ENCODE results near the gene MYH9. TPM values are rescaled to one million over a fixed set of nuclear protein-coding genes. Genes with fewer than 3 reads are reported as not detected.

MYH9 gene
- total RNA-seq, 2 experiments from 2014 or later = 624 to 679 TPM

- peak overlapping the region; percentile 98 for H3K27ac Mint-ChIP-seq
- no peaks in the 10 kb centered on the region for H3K27me3 Mint-ChIP-seq
- ATAC-seq = peak; percentile 22
- intact Hi-C loops (cut with micrococcal nuclease) = loop anchor here (5.0 kb wide), 1 partner anchor 82 kb away; no protein-coding TSS in a partner anchor
- H3K36me3 Mint-ChIP-seq (ENCODE audit: low read depth) = peaks cover 58% of the 10 kb centered on the region
- ChIA-PET CTCF (interaction anchor here (0.9 to 3.5 kb wide), 7 partner anchors 10 to 101 kb away, joined by 3 to 13 read pairs (median 6); no protein-coding TSS in a partner anchor), POLR2A (interaction anchor here (0.5 to 42.1 kb wide), 8 partner anchors 10 to 117 kb away, joined by 3 to 1125 read pairs (median 4); no protein-coding TSS in a partner anchor)
- peak overlapping the region; percentile 76 for H3K4me3 Mint-ChIP-seq
- no peaks in the 10 kb centered on the region for H3K9me3 Mint-ChIP-seq
- H3K4me1 Mint-ChIP-seq (ENCODE audit: low read depth) = peaks cover 91% of the 10 kb centered on the region
- peak; percentile 58 for DNase-seq
- no peak for TF ChIP-seq CTCF (IDR thresholded peaks at IDR 0.05)
Measured at GRCh38 chr22:36369922-36370791, 17.6 kb downstream of the MYH9 start.

GRCh38 chr22:36369004-36369921, 18.5 kb downstream of the MYH9 start:
- Mint-ChIP-seq H3K36me3 (ENCODE audit: low read depth) (peaks cover 59% of the 10 kb centered on the region), H3K9me3 (no peaks in the 10 kb centered on the region), H3K27me3 (no peaks in the 10 kb centered on the region), H3K4me1 (ENCODE audit: low read depth) (peaks cover 92% of the 10 kb centered on the region), H3K4me3 (peak overlapping the region; percentile 76), H3K27ac (peak overlapping the region; percentile 98)
- ChIA-PET POLR2A (interaction anchor here (0.5 to 42.1 kb wide), 9 partner anchors 7 to 118 kb away, joined by 3 to 1125 read pairs (median 4); no protein-coding TSS in a partner anchor), CTCF (interaction anchor here (1.0 to 3.5 kb wide), 6 partner anchors 11 to 101 kb away, joined by 3 to 13 read pairs (median 6); no protein-coding TSS in a partner anchor)
- no peak for TF ChIP-seq CTCF (IDR thresholded peaks at IDR 0.05)
- DNase-seq = peak; percentile 82
- peak; percentile 17 for ATAC-seq
- intact Hi-C loops (cut with micrococcal nuclease) = loop anchor here (5.0 kb wide), 1 partner anchor 83 kb away; no protein-coding TSS in a partner anchor

GRCh38 chr22:36368359-36368983, 19.3 kb downstream of the MYH9 start:
- TF ChIP-seq CTCF (IDR thresholded peaks at IDR 0.05) = peak; percentile 21
- ATAC-seq (no peak), DNase-seq (peak; percentile 68)
- ChIA-PET CTCF (interaction anchor here (1.0 to 3.5 kb wide), 6 partner anchors 9 to 25 kb away, joined by 3 to 13 read pairs (median 4); no protein-coding TSS in a partner anchor), POLR2A (interaction anchor here (6.1 to 42.1 kb wide), 2 partner anchors 8 to 28 kb away, joined by 73 to 1125 read pairs; no protein-coding TSS in a partner anchor)
- peak overlapping the region; percentile 98 for H3K27ac Mint-ChIP-seq
- H3K9me3 Mint-ChIP-seq = no peaks in the 10 kb centered on the region
- H3K36me3 Mint-ChIP-seq (ENCODE audit: low read depth) = peaks cover 63% of the 10 kb centered on the region
- intact Hi-C loops (cut with micrococcal nuclease) = loop anchor here (5.0 kb wide), 1 partner anchor 84 kb away; no protein-coding TSS in a partner anchor
- H3K4me1 Mint-ChIP-seq (ENCODE audit: low read depth) = peaks cover 95% of the 10 kb centered on the region
- H3K27me3 Mint-ChIP-seq = no peaks in the 10 kb centered on the region
- H3K4me3 Mint-ChIP-seq = peak overlapping the region; percentile 76

GRCh38 chr22:36367479-36367878, 20.3 kb downstream of the MYH9 start:
- no peak for TF ChIP-seq CTCF (IDR thresholded peaks at IDR 0.05)
- DNase-seq = peak; percentile 5
- Mint-ChIP-seq H3K36me3 (ENCODE audit: low read depth) (peaks cover 63% of the 10 kb centered on the region), H3K4me3 (peak overlapping the region; percentile 69), H3K27me3 (no peaks in the 10 kb centered on the region), H3K9me3 (no peaks in the 10 kb centered on the region), H3K27ac (peak overlapping the region; percentile 98), H3K4me1 (ENCODE audit: low read depth) (peaks cover 95% of the 10 kb centered on the region)
- ChIA-PET POLR2A (interaction anchor here (1.1 to 42.1 kb wide), 4 partner anchors 9 to 27 kb away, joined by 5 to 1125 read pairs (median 40); no protein-coding TSS in a partner anchor), CTCF (interaction anchor here (1.0 to 3.5 kb wide), 7 partner anchors 9 to 66 kb away, joined by 3 to 13 read pairs (median 5); no protein-coding TSS in a partner anchor)
- ATAC-seq = no peak
- intact Hi-C loops (cut with micrococcal nuclease) = loop anchor here (5.0 kb wide), 1 partner anchor 85 kb away; no protein-coding TSS in a partner anchor
